ENCODE measurements around the gene APC2.
A peak's percentile ranks its signal among the peaks of the same experiment; 100 is the strongest.

- TF ChIP-seq CTCF (IDR thresholded peaks at IDR 0.05), result no peak
- TF ChIP-seq POLR2A (IDR thresholded peaks at IDR 0.05), result peak in 1 of 2 donors; percentile 22
These were observed 27.6 kb upstream of the APC2 start for GRCh38 chr19:1422360-1422759.
